ENCODE measurements around the gene EEPD1.
"Not testable (repeated sequence)": the region's sequence is repeated elsewhere in the genome, so short reads cannot be mapped to it uniquely, and the experiment has no call there.

The EEPD1 gene

DNA sequence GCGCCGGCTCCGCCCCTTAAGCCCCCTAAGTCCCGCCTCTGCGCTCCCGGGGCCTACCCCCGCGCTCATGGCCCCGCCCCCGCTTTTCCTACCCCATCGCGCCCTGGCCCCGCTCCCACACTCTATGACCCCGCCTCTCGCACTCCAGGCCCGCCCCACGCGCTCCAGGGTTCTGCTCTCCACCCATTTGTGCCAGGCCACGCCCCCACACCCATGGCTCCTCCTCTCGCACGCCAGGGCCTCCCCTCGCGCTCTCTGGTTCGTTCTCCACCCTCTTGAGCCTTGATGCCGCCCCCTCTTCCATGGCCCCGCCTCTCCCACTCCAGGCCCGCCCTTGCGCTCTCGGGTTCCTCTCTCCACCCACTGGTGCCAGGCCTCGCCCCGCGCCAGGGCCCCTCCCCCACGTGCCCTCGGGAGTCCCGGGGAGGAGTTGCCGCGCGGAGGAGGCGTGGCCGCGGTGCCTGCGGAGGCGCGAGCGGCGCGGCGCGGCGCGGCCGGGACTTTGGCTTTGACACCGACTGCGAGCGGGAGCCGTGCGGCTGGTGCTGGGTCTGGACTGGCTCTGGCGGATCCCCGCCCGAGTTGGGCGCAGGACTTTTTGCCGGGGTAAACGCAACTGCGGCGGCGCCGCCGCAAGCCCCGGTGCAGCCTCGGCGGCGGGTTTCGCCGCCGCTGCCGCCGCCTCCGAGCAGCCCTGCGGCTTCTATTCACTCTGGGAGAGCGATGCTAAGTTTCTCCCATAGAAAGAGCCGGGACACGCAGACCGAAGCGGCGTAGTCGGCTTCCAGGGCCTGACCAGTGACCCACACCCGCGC is at the start of gene EEPD1:
Gene EEPD1 (plus strand): TSS at position 499 of the 815 bp plus-strand sequence. CDS start 1,071 bp downstream, outside the sequence.
- peak; percentile 100 for DNase-seq (ENCODE audit: low spot score)

DNA sequence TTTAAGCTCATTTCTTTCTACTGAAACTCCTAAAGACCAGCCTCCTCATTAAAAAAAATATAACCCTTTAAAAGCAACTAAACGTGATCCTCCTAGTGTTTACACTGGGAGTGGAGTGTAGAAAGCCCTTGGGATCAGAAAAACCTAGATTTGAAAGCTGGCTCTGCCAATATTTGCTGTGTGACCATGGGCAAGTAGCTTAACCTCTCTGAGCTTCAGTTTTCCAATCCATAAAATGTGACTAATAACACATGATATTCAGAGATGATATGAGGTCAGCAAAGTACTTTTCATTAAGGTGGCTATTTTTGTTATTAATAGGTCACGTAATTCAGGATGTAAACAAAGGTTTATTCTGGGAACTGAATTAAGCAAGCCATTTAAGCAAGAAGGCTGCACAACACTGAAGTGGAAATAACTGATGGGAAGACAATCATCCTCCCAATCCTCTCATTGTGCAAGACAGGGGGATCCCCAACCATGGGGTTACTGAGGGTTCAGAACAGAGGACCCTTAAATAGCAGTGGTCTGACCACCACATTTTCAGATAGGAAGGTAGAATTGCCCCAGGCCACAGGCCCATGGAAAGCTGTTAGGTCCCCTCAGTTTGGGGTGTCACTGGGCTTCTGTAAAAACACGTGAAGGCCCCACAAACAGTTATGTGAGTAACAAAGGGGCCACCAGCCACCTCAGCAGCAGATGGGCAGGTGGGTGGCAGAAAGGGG is 49.1 kb upstream of the EEPD1 start:
- DNase-seq (ENCODE audit: low spot score), result no peak

DNA sequence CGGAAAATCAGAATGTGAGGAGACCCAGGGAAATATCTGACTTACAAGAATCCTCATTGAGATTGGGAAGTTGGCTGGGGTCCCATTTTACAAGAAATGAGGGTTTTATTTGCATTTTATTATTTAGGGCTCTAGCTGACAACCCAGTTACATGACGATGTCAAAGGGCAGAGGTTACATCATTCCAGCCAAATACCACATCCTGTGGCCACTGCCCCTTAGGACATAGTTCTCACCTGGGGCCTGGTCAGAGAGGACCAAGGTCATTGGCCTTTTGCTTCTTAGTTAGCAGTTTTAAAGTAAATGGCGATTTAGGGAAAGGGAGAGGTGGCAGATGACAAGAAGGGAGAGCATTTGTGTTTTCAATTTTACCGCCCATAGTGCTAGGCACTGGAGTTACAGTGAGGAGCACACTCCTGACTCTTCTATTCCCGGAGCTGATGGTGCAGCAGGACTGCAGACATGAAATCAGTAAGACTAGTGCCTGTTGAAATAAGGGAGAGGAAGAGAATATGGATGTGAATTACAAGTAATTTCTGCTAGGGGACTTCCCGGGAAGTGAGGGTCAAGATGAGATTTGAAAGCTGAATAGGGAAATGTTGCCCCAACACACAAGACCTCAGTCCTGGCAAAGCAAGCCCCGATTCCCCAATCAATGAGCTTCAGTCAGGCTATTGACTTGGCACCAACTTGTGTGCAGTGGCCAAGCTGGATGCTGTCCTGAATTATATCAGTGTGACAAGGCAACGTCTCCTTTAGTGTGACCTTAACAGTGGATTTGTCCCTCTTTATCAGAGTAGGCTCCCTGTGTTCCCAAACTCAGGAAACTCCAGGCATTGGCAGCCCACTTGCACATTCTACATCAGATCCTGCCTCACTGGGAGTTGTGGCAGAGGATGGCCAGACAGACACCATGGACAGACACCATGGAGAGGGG is 45.8 kb upstream of the EEPD1 start:
- not testable (repeated sequence) for DNase-seq (ENCODE audit: low spot score)

- DNase-seq (ENCODE audit: low spot score), result no peak
Observed at GRCh38 chr7:36107926-36108631, 45.0 kb upstream of the EEPD1 start.

DNA sequence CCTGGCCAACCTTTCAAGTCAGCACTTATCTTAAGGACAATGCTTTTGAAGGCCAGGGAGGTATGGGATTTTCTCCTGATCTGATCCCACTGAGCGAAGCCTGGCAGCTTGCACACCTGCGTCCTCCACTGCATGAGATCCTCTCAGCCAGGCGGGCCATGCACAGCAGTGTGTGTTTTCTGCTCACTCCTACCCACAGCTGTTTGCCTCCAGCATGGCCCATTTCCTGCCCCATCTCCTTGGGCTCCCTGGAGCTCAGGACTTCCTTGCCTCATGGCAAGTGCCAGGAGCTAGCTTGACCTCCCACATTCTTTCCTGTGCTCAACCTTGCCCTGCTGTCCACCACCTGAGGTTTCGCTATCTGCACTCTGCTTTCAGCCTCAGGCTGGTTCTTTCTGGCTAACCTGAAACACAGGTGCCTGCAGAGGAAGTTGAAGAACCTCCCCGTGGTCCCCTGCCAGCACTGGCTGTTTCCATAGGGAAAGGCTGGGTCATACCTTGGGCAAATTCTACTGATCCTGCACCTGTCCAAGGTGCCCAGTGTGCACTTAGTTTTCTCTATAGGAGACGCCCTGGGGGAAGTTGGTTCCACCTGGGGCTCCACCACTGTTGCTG is 43.9 kb upstream of the EEPD1 start:
- DNase-seq (ENCODE audit: low spot score), result no peak

DNA sequence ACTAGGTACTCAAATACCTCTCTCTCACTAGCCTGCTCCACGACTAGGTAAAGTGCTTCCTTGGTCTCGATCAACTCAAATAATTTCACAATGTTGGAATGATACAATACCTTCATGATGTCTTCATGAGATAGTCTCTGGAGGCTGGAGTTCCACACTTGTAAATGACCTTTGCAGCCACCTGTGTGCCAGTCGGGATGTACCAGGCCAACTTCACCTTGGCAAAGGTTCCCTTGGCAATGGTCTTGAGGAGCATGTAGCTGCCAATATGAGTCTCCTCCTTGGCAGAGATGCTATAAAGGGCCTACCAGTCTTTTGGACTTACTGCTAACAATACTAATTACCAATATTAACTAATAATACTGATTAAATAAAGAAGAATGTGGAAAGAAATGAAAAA is 42.5 kb upstream of the EEPD1 start:
- no peak for DNase-seq (ENCODE audit: low spot score)

GRCh38 chr7:36112969-36113368 is 40.1 kb upstream of the EEPD1 start:
- DNase-seq (ENCODE audit: low spot score), result no peak

GRCh38 chr7:36114355-36114754 is 38.7 kb upstream of the EEPD1 start:
- DNase-seq (ENCODE audit: low spot score), result no peak

GRCh38 chr7:36115448-36116321 is 37.4 kb upstream of the EEPD1 start:
- peak; percentile 83 for DNase-seq (ENCODE audit: low spot score)

DNA sequence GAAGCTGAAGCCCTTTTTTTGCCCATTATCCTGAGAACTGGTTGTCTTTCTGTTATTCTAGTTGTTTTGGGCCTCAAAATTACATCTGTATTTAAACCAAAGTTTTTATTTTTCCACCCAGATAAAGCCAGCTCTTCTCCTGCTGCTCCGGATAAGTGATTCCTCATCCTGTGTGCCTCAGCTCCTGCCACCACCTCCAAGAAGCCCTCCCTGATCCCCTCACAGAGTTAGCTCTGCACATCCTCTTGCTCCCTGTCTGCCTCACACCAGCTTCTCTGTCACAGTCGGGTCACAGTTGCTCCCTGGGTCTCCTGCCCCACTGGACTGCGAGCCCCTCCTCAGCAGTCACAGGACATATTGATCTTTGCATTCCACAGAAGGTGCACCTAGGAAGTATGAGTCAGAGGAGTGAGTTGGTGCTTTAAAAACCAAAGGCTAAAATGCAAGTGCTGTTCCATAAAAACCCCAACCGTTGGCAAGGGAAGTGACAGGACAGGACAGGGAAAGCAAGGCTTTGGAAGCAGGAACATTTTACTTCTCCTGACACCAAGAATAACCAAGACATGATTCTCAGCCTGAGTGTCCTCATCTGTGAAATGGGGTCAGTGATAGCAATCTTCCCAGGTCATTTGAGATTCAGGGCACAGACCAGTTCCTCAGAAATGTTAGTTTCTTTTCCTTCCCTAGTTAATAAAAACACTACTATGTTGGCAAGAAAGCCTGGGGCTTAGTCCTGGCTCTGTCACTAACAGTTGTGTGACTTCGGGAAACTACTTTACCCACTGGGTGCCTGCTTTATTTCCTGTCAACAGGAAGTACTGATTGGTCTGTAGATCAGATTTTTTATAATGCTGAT is 36.5 kb upstream of the EEPD1 start:
- DNase-seq (ENCODE audit: low spot score), result no peak

DNA sequence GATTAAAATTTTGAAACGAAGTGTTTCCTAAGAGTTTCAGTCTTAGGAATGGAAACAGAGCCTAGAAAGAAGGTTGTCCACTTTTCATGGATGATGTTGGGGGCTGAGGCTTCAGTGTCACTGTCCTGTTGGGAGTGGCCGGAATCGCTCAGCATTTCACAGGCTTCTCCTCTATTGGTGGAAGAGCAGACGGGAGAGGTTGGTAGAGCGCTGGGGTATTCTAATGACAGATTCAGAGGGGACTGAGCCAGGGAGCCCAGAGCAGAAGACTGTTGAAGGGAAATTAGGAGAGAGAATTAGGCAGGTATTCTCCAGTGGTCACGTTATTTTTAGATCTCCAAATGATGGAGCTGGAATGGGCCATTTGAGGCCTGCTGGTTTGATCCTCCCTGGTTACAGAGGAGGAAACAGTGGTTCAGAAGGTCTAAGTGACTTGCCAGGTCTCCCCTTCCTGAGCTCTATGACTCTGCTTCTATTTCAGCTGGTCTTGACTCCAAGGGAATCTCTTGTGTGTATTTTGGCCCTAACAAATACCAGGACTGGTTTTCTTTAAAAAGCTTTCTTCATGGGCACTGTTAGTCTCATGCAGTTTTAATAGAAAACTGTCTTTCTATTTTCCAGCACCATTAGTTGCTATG is 35.7 kb upstream of the EEPD1 start:
- DNase-seq (ENCODE audit: low spot score), result no peak

DNA sequence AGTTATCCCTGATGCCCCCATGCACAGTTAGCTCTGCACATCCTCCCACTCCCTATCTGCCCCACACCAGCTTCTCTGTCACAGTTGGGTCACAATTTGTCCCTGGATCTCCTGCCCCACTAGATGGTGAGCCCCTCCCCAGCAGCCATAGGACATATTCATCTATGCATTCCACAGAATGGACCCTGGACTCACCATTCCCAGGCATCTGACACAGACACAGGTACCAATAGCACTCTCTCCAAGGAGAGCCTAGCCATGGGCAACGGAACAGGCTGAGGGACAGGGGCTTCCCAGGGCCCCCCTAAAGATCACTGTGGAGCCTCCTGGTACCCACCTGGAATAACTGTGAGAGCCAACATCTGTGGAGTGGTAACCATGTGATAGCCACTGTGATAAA is 34.7 kb upstream of the EEPD1 start:
- no peak for DNase-seq (ENCODE audit: low spot score)

DNA sequence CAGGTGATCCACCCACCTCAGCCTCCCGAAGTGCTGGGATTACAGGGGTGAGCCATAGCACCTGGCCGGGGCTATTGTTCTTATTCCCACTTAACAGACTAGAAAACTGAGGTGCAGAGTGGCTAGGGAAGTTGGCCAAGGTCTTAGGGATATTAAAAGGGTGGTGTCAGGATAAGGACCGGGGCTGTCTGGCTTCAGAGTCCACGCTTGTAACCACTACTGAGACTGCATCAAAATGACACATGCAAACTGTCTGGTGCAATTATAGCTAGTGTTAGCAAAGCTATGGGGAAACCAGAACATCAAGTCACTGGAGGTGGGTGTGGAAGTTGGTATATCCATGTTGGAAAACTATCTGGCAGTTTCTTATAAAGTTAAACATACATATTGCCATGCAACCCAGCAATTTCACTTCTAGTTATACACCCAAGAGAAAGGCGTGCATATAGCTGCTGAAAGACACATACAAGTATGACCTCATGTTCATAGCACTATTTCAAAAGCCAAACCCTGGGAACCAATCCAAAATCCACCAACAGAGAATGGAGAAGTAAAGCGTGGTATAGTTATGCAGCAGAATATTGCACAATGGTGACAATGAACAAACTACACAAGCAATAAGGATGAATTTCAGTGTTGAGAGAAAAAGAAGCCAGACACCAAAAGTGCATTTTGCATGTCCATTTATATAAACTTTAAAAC is 33.9 kb upstream of the EEPD1 start:
- DNase-seq (ENCODE audit: low spot score), result no peak

- DNase-seq (ENCODE audit: low spot score), result not testable (repeated sequence)
Observed at GRCh38 chr7:36119983-36120646, 32.9 kb upstream of the EEPD1 start.

DNA sequence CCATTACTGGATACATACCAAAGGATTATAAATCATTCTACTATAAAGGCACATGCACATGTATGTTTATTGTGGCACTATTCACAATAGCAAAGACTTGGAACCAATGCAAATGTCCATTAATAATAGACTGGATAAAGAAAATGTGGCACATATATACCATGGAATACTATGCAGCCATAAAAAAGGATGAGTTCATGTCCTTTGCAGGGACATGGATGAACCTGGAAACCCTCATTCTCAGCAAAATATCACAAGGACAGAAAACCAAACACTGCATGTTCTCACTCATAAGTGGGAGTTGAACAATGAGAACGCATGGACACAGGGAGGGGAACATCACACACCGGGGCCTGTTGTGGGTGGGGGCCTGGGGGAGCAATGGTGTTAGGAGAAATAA is 27.4 kb upstream of the EEPD1 start:
- not testable (repeated sequence) for DNase-seq (ENCODE audit: low spot score)

- peak; percentile 7 for DNase-seq (ENCODE audit: low spot score)
Observed at GRCh38 chr7:36127075-36127740, 25.8 kb upstream of the EEPD1 start.
